ENCODE measurements around the gene TBC1D8.

TBC1D8 gene

GRCh38 chr2:101162561-101163330 is 11.6 kb upstream of the TBC1D8 start:
- no peak for DNase-seq (ENCODE audit: low read depth)

- DNase-seq (ENCODE audit: low read depth) = no peak
These were observed 10.5 kb upstream of the TBC1D8 start for GRCh38 chr2:101161658-101162057.

GRCh38 chr2:101160454-101160853 is 9.3 kb upstream of the TBC1D8 start:
- DNase-seq (ENCODE audit: low read depth) = no peak

- no peak for DNase-seq (ENCODE audit: low read depth)
These were observed 8.3 kb upstream of the TBC1D8 start for GRCh38 chr2:101159526-101159925.

GRCh38 chr2:101157272-101157671 is 6.1 kb upstream of the TBC1D8 start:
- DNase-seq (ENCODE audit: low read depth) = no peak

- DNase-seq (ENCODE audit: low read depth) = no peak
These were observed 2.6 kb upstream of the TBC1D8 start for GRCh38 chr2:101153787-101154186.

- DNase-seq (ENCODE audit: low read depth) = no peak
These were observed 2.0 kb upstream of the TBC1D8 start for GRCh38 chr2:101153077-101153707.

- DNase-seq (ENCODE audit: low read depth) = no peak
These were observed 1.3 kb upstream of the TBC1D8 start for GRCh38 chr2:101152272-101153076.

GRCh38 chr2:101151859-101152271 is 683 bp upstream of the TBC1D8 start:
- DNase-seq (ENCODE audit: low read depth) = no peak

GRCh38 chr2:101150306-101151145 is 656 bp downstream of the TBC1D8 start:
- DNase-seq (ENCODE audit: low read depth) = no peak

GRCh38 chr2:101149241-101150192 is 1.7 kb downstream of the TBC1D8 start:
- no peak for DNase-seq (ENCODE audit: low read depth)

GRCh38 chr2:101148777-101149176 is 2.4 kb downstream of the TBC1D8 start:
- DNase-seq (ENCODE audit: low read depth) = no peak

- DNase-seq (ENCODE audit: low read depth) = no peak
These were observed 3.2 kb downstream of the TBC1D8 start for GRCh38 chr2:101147971-101148370.

- DNase-seq (ENCODE audit: low read depth) = no peak
These were observed 4.1 kb downstream of the TBC1D8 start for GRCh38 chr2:101147062-101147461.

- DNase-seq (ENCODE audit: low read depth) = no peak
These were observed 4.6 kb downstream of the TBC1D8 start for GRCh38 chr2:101146535-101146934.

GRCh38 chr2:101145406-101145805 is 5.8 kb downstream of the TBC1D8 start:
- no peak for DNase-seq (ENCODE audit: low read depth)

GRCh38 chr2:101142163-101142562 is 9.0 kb downstream of the TBC1D8 start:
- no peak for DNase-seq (ENCODE audit: low read depth)

- DNase-seq (ENCODE audit: low read depth) = no peak
These were observed 10.1 kb downstream of the TBC1D8 start for GRCh38 chr2:101140978-101141655.

- no peak for DNase-seq (ENCODE audit: low read depth)
These were observed 10.9 kb downstream of the TBC1D8 start for GRCh38 chr2:101140237-101140636.

GRCh38 chr2:101139495-101139894 is 11.7 kb downstream of the TBC1D8 start:
- no peak for DNase-seq (ENCODE audit: low read depth)
